ENCODE results near the gene CDKAL1. TPM values are rescaled to one million over a fixed set of nuclear protein-coding genes. Genes with fewer than 3 reads are reported as not detected.

CDKAL1 gene
- total RNA-seq, 4 donors from 2014 or later, result 13.5 to 21.2 (median 17.3) TPM

DNA sequence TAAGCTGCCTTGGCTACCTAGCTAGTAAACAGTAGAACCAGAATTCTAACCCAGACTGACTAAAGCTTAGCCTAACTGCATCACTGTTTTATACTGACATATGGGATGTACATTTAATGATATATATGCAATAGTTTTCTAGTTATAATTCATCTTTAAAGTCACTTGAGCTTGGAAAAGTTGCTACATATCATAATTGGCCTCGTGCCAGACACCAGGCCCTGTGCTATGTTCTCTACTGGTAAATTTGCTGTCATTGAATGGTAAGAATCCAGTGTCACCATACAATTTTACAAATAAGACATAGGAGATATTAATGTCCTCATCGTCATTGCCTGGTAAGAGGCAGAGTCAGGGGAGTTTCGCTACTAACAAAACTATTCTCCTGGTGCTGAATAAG lies 396.8 kb downstream of the CDKAL1 start:
- Histone ChIP-seq H3K4me3 (no peak overlapping the region), H3K27me3 (no peaks in the 10 kb centered on the region), H3K27ac (no peak overlapping the region), H3K4me1 (no peaks in the 10 kb centered on the region), H3K36me3 (no peaks in the 10 kb centered on the region), H3K9me3 (no peaks in the 10 kb centered on the region)
- 91 to 93% methylated on average over 3 of the region's 3 CpGs for WGBS, 2 donors
- no peak for DNase-seq (ENCODE audit: low spot score in 2 of 2)
- TF ChIP-seq EP300 (IDR thresholded peaks at IDR 0.05), result no peak

DNA sequence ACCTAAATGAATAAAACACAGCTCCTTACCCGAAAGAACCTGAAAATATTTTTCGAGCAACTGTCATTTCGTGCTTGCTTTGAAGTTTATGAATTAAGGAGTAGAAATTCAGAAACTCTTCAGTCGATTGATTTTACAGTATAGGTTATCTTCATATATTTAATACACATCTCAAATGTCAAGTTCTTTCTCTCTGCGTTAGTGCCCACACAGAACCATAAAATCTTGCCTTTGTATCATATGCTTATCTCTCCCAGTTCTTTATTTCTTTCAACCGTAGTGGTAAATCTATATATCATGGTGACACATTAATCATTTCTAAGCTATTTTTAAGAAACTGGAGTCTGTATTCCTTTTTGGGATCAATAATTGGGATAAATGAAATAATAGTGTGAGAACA lies 397.5 kb downstream of the CDKAL1 start:
- no peaks in the 10 kb centered on the region for H3K27me3 ChIP-seq
- WGBS, 2 donors, result 93 to 95% methylated on average over 6 of the region's 6 CpGs
- H3K9me3 ChIP-seq, result no peaks in the 10 kb centered on the region
- no peak overlapping the region for H3K4me3 ChIP-seq
- H3K27ac ChIP-seq, result no peak overlapping the region
- H3K4me1 ChIP-seq, result no peaks in the 10 kb centered on the region
- H3K36me3 ChIP-seq, result no peaks in the 10 kb centered on the region
- DNase-seq (ENCODE audit: low spot score in 2 of 2), result no peak
- no peak for TF ChIP-seq POLR2A (IDR thresholded peaks at IDR 0.05)
- TF ChIP-seq EP300 (IDR thresholded peaks at IDR 0.05), result no peak
- TF ChIP-seq, protein P1, sequence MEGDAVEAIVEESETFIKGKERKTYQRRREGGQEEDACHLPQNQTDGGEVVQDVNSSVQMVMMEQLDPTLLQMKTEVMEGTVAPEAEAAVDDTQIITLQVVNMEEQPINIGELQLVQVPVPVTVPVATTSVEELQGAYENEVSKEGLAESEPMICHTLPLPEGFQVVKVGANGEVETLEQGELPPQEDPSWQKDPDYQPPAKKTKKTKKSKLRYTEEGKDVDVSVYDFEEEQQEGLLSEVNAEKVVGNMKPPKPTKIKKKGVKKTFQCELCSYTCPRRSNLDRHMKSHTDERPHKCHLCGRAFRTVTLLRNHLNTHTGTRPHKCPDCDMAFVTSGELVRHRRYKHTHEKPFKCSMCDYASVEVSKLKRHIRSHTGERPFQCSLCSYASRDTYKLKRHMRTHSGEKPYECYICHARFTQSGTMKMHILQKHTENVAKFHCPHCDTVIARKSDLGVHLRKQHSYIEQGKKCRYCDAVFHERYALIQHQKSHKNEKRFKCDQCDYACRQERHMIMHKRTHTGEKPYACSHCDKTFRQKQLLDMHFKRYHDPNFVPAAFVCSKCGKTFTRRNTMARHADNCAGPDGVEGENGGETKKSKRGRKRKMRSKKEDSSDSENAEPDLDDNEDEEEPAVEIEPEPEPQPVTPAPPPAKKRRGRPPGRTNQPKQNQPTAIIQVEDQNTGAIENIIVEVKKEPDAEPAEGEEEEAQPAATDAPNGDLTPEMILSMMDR (IDR thresholded peaks at IDR 0.05), result no peak

DNA sequence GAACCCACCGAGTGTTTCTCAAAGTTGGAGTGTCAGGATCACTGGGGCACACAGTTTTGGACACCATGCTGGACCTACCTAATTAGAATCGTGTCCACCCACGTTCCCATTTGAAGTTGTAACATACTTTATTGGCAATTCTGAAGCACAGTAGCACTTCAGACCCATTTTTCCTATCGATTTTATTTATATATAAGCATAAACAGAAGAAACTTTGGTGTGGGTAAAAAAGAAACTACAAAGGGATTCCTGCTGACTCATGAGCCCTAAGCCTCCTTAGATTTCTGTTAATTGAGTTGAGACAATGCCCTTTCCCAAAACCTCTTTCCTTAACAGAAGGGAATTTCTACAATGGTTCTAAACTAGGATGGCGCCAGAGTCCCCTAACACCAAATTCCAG lies 398.0 kb downstream of the CDKAL1 start:
- DNase-seq (ENCODE audit: low spot score in 2 of 2), result no peak
- 86 to 93% methylated on average over 5 of the region's 5 CpGs for WGBS, 2 donors
- Histone ChIP-seq H3K27me3 (no peaks in the 10 kb centered on the region), H3K27ac (no peak overlapping the region), H3K4me1 (no peaks in the 10 kb centered on the region), H3K36me3 (no peaks in the 10 kb centered on the region), H3K9me3 (no peaks in the 10 kb centered on the region), H3K4me3 (no peak overlapping the region)
- TF ChIP-seq, protein P1 (IDR thresholded peaks at IDR 0.05), result no peak
- TF ChIP-seq EP300 (IDR thresholded peaks at IDR 0.05) (no peak), POLR2A (IDR thresholded peaks at IDR 0.05) (no peak)

GRCh38 chr6:20933057-20933788 lies 399.0 kb downstream of the CDKAL1 start:
- 87 to 88% methylated on average over 2 of the region's 2 CpGs for WGBS, 2 donors
- H3K4me3 ChIP-seq, result no peak overlapping the region
- no peak for DNase-seq (ENCODE audit: low spot score in 2 of 2)
- H3K9me3 ChIP-seq, result no peaks in the 10 kb centered on the region
- no peaks in the 10 kb centered on the region for H3K27me3 ChIP-seq
- H3K27ac ChIP-seq, result no peak overlapping the region
- TF ChIP-seq POLR2A (IDR thresholded peaks at IDR 0.05) (no peak), EP300 (IDR thresholded peaks at IDR 0.05) (no peak)
- TF ChIP-seq, protein P1 (IDR thresholded peaks at IDR 0.05), result no peak
- H3K4me1 ChIP-seq, result no peaks in the 10 kb centered on the region
- no peaks in the 10 kb centered on the region for H3K36me3 ChIP-seq

DNA sequence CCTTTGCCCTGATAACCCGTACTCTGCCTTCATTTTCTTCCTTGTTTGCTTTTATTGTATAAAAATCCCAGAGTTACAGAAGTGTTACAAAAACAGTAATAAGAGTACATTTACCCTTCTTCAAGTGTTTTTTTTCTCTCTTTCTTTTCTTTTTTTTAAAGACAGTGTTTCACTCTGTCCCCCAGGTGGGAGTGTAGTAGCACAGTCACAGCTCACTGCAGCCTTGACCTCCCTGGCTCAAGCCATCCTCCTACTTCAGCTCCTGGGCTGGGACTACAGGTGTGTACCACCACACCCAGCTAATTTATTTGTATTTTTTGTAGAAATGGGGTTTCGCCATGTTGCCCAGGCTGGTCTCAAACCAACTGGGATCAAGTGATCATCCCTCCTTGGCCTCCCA lies 402.7 kb downstream of the CDKAL1 start:
- no peak overlapping the region for H3K27ac ChIP-seq
- H3K27me3 ChIP-seq, result no peaks in the 10 kb centered on the region
- TF ChIP-seq, protein P1 (IDR thresholded peaks at IDR 0.05), result no peak
- TF ChIP-seq POLR2A (IDR thresholded peaks at IDR 0.05) (no peak), EP300 (IDR thresholded peaks at IDR 0.05) (no peak)
- H3K4me1 ChIP-seq, result no peaks in the 10 kb centered on the region
- no peaks in the 10 kb centered on the region for H3K36me3 ChIP-seq
- 95 to 98% methylated on average over 2 of the region's 2 CpGs for WGBS, 2 donors
- no peak overlapping the region for H3K4me3 ChIP-seq
- H3K9me3 ChIP-seq, result no peaks in the 10 kb centered on the region
- DNase-seq (ENCODE audit: low spot score in 2 of 2), result no peak

Measured in tibial nerve (tissue), 4 donors.